B cell (primary cell): Measurements from ENCODE around the gene THOP1.

ENCODE experiments used
- CTCF ChIP-seq: fragments of 200-600 bp; IDR thresholded peaks from one replicate; pipeline ENCODE4 v1.8.0; 2022; ENCODE audit warnings: antibody characterized with exemption, mild to moderate bottlenecking
- EZH2 ChIP-seq: IDR thresholded peaks from 2 replicates; pipeline ENCODE4 v1.6.1; 2012; ENCODE audit warnings: borderline replicate concordance, low read depth, mild to moderate bottlenecking, moderate library complexity, low read length; ENCODE audit not compliant: insufficient read depth, poor library complexity, severe bottlenecking

GRCh38 chr19:2803486-2804155 is 18.3 kb downstream of the THOP1 start:
- TF ChIP-seq CTCF (no peak), EZH2 (no peak)
